NCI-H524 treated with DMSO at 0.1 percent for 48 hours (cell line): ENCODE results near the gene C1orf146.
"Not testable (repeated sequence)": the region's sequence is repeated elsewhere in the genome, so short reads cannot be mapped to it uniquely, and the experiment has no call there.

Source experiments
- DNase-seq: peaks from one replicate; lab custom pipeline; 2025; lab: John Stamatoyannopoulos, UW

Gene C1orf146

DNA sequence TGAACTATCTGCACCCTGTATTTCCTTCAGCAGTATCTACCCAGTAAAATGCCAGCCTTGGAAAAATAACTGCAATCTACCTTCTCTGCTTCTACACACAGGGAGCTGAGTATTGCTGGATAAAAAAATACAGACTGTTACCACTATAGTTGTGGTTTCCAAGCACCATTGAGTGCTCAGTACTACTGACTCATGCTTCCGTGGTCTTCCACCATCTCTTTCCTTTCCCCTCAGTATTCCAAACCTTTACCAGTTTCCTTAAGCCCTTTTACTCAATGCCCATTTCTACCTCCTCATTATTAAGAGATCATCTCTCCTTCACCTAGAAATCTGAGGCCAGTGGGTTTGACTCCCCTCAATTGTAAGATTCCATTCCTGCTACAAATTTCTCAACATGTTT, 57.2 kb downstream of the C1orf146 start:
- no peak for DNase-seq

GRCh38 chr1:92276082-92276481, 58.4 kb downstream of the C1orf146 start:
- no peak for DNase-seq

DNA sequence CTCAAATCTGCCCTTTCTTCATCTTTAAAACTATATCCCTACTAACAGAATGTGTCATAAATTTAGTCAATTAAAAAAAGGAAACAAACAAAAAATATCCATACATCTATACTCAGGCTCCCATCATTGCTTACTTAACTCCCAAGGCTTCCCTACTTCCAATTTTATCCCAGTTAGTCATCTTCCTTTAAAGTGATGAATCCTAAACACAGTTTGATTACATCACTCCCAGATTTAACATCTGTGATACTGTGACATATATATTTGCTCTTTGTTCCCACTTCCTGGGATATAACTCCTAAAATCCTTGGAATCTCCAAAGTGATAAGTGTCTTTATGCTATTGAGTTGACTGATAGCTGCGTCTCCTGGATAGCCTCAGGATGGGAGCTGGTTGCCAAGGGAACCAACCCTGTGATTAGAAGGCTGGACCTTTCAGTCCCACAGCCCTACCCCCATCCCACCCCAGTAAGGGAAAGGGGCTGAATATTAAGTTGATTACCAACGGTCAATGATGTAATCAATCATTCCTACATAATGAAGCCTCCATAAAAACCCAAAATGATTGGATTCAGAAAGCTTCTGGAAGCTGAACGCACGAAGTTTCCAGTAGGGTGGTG, 59.5 kb downstream of the C1orf146 start:
- no peak for DNase-seq

DNA sequence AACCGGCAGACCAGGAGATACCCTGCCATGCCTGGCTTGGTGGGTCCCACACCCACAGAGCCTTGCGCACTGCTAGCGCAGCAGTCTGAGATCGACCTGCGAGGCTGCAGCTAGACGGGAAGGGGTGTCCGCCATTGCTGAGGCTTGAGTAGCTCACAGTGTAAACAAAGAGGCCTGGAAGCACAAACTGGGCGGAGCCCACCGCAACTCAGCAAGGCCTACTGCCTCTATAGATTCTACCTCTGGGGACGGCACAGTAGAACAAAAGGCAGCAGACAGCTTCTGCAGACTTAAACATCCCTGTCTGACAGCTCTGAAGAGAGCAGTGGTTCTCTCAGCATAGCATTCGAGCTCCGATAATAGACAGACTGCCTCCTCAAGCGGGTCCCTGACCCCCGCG, 62.1 kb downstream of the C1orf146 start:
- not testable (repeated sequence) for DNase-seq

DNA sequence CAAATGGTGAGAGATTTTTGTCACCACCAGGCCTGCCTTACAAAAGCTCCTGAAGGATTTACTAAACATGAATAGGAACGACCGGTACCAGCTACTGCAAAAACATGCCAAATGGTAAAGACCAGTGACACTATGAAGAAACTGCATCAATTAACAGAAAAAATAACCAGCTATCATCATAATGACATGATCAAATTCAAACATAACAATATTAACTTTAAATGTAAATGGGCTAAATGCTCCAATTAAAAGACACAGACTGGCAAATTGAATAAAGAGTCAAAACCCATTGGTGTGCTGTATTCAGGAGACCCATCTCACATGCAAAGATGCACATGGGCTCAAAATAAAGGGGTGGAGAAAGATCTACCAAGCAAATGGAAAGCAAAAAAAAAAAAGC, 63.7 kb downstream of the C1orf146 start:
- DNase-seq, result not testable (repeated sequence)

DNA sequence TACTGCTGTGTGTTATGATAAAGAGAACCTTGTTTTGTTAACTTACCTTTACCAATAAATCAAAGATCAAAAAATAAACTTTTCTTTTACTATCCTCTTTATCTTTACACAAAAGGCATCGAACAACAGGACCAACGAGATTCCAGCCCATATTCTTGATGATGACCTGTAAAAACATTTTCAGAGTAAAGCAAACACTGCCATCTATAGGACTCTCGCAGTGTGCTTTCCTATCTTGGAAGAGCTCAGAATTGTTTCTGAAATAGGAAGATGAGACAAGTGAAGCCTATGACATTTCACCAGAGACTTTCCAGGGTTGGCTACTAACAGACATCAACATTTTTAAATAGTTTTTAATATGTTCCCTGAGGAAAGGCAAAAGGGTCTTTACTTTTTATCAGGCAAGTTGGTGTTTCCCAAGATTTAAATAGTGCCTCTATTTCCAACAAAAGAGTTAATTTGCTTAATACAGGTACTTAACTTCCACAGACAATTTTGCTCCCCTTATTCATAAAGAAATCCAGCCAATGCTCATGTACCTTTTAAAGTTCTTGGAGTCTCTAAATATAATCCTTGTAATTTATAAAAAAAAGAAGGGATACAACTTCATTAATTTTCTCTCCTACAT, 73.8 kb downstream of the C1orf146 start:
- DNase-seq, result no peak
